Fibroblast of villous mesenchyme (primary cell): ENCODE data around the gene XCL2. TPM values are rescaled to one million over a fixed set of nuclear protein-coding genes. Genes with fewer than 3 reads are reported as not detected.

Experiments used
- DNase-seq: peaks from one replicate; pipeline ENCODE4 v3.0.0-alpha.2; 2010; ENCODE audit warnings: low read depth
- H3K4me3 ChIP-seq: 2 replicates; pipeline ENCODE4 v1.5.1; 2011; ENCODE audit warnings: low read depth, mild to moderate bottlenecking, low read length
- total RNA-seq: library from RNA; depleted of rRNA; stranded (reverse); fragments of >200 nt; gene quantifications from 2 replicates; pipeline ENCODE4 v1.2.3, GENCODE V29; 2012
- TF ChIP-seq, protein P1 (sequence below): IDR thresholded peaks from 2 replicates; pipeline ENCODE4 v1.5.1; 2012; ENCODE audit warnings: low read depth, mild to moderate bottlenecking, low read length; ENCODE audit not compliant: insufficient read depth

Gene XCL2
- total RNA-seq, 1 donor: not detected

DNA sequence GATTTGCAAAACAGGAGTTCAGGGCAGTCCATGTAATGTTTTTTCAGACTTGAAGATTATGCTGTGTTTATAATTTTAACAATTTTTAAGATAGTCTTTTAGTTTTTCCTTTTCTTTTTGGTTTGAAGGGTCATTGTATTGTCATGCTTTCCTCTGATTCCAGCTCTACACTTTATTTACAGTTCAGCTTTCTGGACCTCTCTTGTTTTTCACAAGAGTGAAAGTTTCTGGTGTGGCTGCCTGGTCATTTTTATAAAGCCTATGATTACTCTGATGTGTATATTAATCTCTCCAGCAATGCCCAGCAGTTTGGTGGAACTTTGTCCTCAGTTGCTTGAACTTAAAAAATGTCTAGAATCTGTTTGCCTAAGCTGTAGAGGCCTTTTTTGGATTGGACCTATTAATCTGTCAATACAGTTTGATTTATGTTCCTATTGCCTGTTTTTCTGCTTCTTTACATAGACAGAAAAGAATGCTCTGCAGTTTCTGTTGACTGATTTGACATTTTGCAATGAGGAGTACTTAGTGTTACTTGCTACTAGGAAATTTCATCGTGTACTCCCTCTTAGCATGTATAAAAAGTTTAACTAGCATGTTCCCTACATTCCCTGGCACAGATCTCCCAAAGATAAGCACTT, 52.2 kb downstream of the XCL2 start:
- no peak overlapping the region for H3K4me3 ChIP-seq
- TF ChIP-seq, protein P1, sequence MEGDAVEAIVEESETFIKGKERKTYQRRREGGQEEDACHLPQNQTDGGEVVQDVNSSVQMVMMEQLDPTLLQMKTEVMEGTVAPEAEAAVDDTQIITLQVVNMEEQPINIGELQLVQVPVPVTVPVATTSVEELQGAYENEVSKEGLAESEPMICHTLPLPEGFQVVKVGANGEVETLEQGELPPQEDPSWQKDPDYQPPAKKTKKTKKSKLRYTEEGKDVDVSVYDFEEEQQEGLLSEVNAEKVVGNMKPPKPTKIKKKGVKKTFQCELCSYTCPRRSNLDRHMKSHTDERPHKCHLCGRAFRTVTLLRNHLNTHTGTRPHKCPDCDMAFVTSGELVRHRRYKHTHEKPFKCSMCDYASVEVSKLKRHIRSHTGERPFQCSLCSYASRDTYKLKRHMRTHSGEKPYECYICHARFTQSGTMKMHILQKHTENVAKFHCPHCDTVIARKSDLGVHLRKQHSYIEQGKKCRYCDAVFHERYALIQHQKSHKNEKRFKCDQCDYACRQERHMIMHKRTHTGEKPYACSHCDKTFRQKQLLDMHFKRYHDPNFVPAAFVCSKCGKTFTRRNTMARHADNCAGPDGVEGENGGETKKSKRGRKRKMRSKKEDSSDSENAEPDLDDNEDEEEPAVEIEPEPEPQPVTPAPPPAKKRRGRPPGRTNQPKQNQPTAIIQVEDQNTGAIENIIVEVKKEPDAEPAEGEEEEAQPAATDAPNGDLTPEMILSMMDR: no peak
- DNase-seq: peak; percentile 49

Other genes with a start within 250 kb of the XCL2 start
- 0.32 TPM in 1 of 2 replicates, not detected in the other for gene XCL1, start 32.6 kb upstream of the XCL2 start, total RNA-seq
- gene DPT, start 185.2 kb upstream of the XCL2 start, total RNA-seq: 0.32 and 1.7 TPM in 2 replicates